Glutamatergic neuron (in vitro differentiated cells): ENCODE results near the gene HESX1. TPM values are rescaled to one million over a fixed set of nuclear protein-coding genes. Genes with fewer than 3 reads are reported as not detected.
A peak's percentile ranks its signal among the peaks of the same experiment; 100 is the strongest.

Experiments
- DNase-seq: peaks from one replicate; pipeline ENCODE4 v3.0.0; 2022
- H3K27ac Mint-ChIP-seq: one replicate; pipeline ENCODE4 v1.8.0; 2020; ENCODE audit warnings: mild to moderate bottlenecking, mixed read lengths, inconsistent platforms; ENCODE audit not compliant: unreplicated experiment
- H3K27me3 Mint-ChIP-seq: one replicate; pipeline ENCODE4 v1.8.0; 2020; ENCODE audit warnings: mild to moderate bottlenecking, moderate library complexity, mixed read lengths, inconsistent platforms; ENCODE audit not compliant: unreplicated experiment
- H3K36me3 Mint-ChIP-seq: one replicate; pipeline ENCODE4 v1.8.0; 2020; ENCODE audit warnings: mild to moderate bottlenecking, mixed read lengths, inconsistent platforms; ENCODE audit not compliant: unreplicated experiment
- H3K4me1 Mint-ChIP-seq: one replicate; pipeline ENCODE4 v1.8.0; 2020; ENCODE audit warnings: mild to moderate bottlenecking, low read depth, mixed read lengths, inconsistent platforms; ENCODE audit not compliant: unreplicated experiment
- H3K4me3 Mint-ChIP-seq: one replicate; pipeline ENCODE4 v1.8.0; 2020; ENCODE audit warnings: mild to moderate bottlenecking, mixed read lengths, inconsistent platforms; ENCODE audit not compliant: unreplicated experiment
- H3K9me3 Mint-ChIP-seq: one replicate; pipeline ENCODE4 v1.8.0; 2020; ENCODE audit warnings: mild to moderate bottlenecking, moderate library complexity, mixed read lengths, inconsistent platforms; ENCODE audit not compliant: unreplicated experiment
- CTCF ChIP-seq: fragments of 200-600 bp; sonication (generic); IDR thresholded peaks from one replicate; pipeline ENCODE4 v1.5.0; 2021; ENCODE audit not compliant: partially characterized antibody, unreplicated experiment
- total RNA-seq: library from RNA; stranded (reverse); fragmentation: NEBNext Ultra II Directional; extraction: Animal tissue kit (Norgen Biotek cat#: 25700); gene quantifications from one replicate; pipeline ENCODE4 v1.2.1, GENCODE V29; 2021; ENCODE audit not compliant: unreplicated experiment

Gene HESX1
- total RNA-seq, 1 donor from 2014 or later, result not detected

GRCh38 chr3:57230006-57230405 is 30.2 kb upstream of the HESX1 start:
- no peak for TF ChIP-seq CTCF
- no peaks in the 10 kb centered on the region for H3K36me3 Mint-ChIP-seq
- no peaks in the 10 kb centered on the region for H3K27me3 Mint-ChIP-seq
- H3K27ac Mint-ChIP-seq, result no peak overlapping the region
- peaks cover 7% of the 10 kb centered on the region for H3K9me3 Mint-ChIP-seq
- no peak for DNase-seq
- no peak overlapping the region for H3K4me3 Mint-ChIP-seq
- peaks cover 2% of the 10 kb centered on the region for H3K4me1 Mint-ChIP-seq

GRCh38 chr3:57227930-57228751 is 28.4 kb upstream of the HESX1 start:
- DNase-seq, result peak; percentile 65
- Mint-ChIP-seq H3K4me3 (peak overlapping the region; percentile 93), H3K27ac (peak overlapping the region; percentile 78), H3K4me1 (peaks cover 2% of the 10 kb centered on the region), H3K27me3 (no peaks in the 10 kb centered on the region), H3K36me3 (no peaks in the 10 kb centered on the region), H3K9me3 (peaks cover 7% of the 10 kb centered on the region)
- no peak for TF ChIP-seq CTCF

GRCh38 chr3:57227204-57227929 is 27.6 kb upstream of the HESX1 start, which contains the start of gene APPL1:
Gene APPL1, plus strand, starts transcription at chr3:57227729. Its CDS starts 155 bp downstream, at chr3:57227884.
- no peaks in the 10 kb centered on the region for H3K36me3 Mint-ChIP-seq
- peak; percentile 98 for DNase-seq
- peak within 1 kb of the TSS; percentile 93 for H3K4me3 Mint-ChIP-seq
- peaks cover 2% of the 10 kb centered on the region for H3K4me1 Mint-ChIP-seq
- peak within 1 kb of the TSS; percentile 78 for H3K27ac Mint-ChIP-seq
- no peak for TF ChIP-seq CTCF
- no peaks in the 10 kb centered on the region for H3K27me3 Mint-ChIP-seq
- peaks cover 7% of the 10 kb centered on the region for H3K9me3 Mint-ChIP-seq

GRCh38 chr3:57226176-57226575 is 26.4 kb upstream of the HESX1 start:
- H3K27ac Mint-ChIP-seq, result no peak overlapping the region
- no peaks in the 10 kb centered on the region for H3K27me3 Mint-ChIP-seq
- H3K9me3 Mint-ChIP-seq, result peaks cover 7% of the 10 kb centered on the region
- H3K4me3 Mint-ChIP-seq, result no peak overlapping the region
- no peaks in the 10 kb centered on the region for H3K36me3 Mint-ChIP-seq
- peaks cover 2% of the 10 kb centered on the region for H3K4me1 Mint-ChIP-seq
- no peak for DNase-seq
- TF ChIP-seq CTCF, result no peak

GRCh38 chr3:57224856-57225255 is 25.1 kb upstream of the HESX1 start:
- Mint-ChIP-seq H3K9me3 (peaks cover 10% of the 10 kb centered on the region), H3K27ac (no peak overlapping the region), H3K4me1 (peaks cover 2% of the 10 kb centered on the region), H3K36me3 (no peaks in the 10 kb centered on the region), H3K4me3 (no peak overlapping the region), H3K27me3 (no peaks in the 10 kb centered on the region)
- no peak for DNase-seq
- TF ChIP-seq CTCF, result no peak
